Heart right ventricle (tissue), 16 donors: ENCODE data around the gene MBP. TPM values are rescaled to one million over a fixed set of nuclear protein-coding genes. Genes with fewer than 3 reads are reported as not detected.

Experiments used
- ATAC-seq, 8 donors: fragments of 200-7000 bp; cut with Tn5 transposase; one replicate each; pipeline ENCODE4 v1.9.1; 2020; ENCODE audit warnings: mild to moderate bottlenecking in 8 of 8, moderate library complexity in 8 of 8, moderate number of reproducible peaks in 1 of 8
- DNase-seq, 2 donors: peaks; one replicate each; pipeline ENCODE4 v3.0.0-alpha.2; 2020
- H3K27ac ChIP-seq, 10 donors: fragments of 200-600 bp; sonication (generic) in 2 of 10; one replicate each; pipeline versions ENCODE4 v1.5.0 to v1.8.0; 2020 to 2022; ENCODE audit warnings: mild to moderate bottlenecking in 3 of 10
- H3K27me3 ChIP-seq, 7 donors: fragments of 200-600 bp; one replicate each; pipeline ENCODE4 v1.8.0; 2021 to 2022; ENCODE audit warnings: mild to moderate bottlenecking in 2 of 7
- H3K36me3 ChIP-seq, 9 donors: fragments of 200-600 bp; sonication (generic) in 1 of 9; one replicate each; pipeline versions ENCODE4 v1.5.0 to v1.8.0; 2020 to 2022; ENCODE audit warnings: mild to moderate bottlenecking in 2 of 9
- H3K4me1 ChIP-seq, 9 donors: fragments of 200-600 bp; sonication (generic) in 1 of 9; one replicate each; pipeline versions ENCODE4 v1.5.0 to v1.8.0; 2020 to 2022; ENCODE audit warnings: mild to moderate bottlenecking in 4 of 9
- H3K4me3 ChIP-seq, 10 donors: fragments of 200-600 bp; sonication (generic) in 2 of 10; one replicate each; pipeline versions ENCODE4 v1.5.0 to v1.8.0; 2020 to 2022; ENCODE audit warnings: mild to moderate bottlenecking in 7 of 10, moderate library complexity in 2 of 10
- H3K9me3 ChIP-seq, 11 donors: fragments of 200-600 bp in 10 of 11; sonication (generic) in 2 of 11; one replicate each; pipeline versions ENCODE4 v1.5.0 to v1.8.0; 2013 to 2022; ENCODE audit warnings: mild to moderate bottlenecking in 2 of 11, control low read depth in 1 of 11, moderate library complexity in 1 of 11
- CTCF ChIP-seq, 9 donors: fragments of 200-600 bp; sonication (generic) in 2 of 9; IDR thresholded peaks; one replicate each; pipeline versions ENCODE4 v1.5.0 to v1.8.0; 2021 to 2022; ENCODE audit warnings: antibody characterized with exemption in 9 of 9, mild to moderate bottlenecking in 5 of 9, moderate library complexity in 1 of 9
- WGBS, 2 donors: extraction: QIAGEN DNeasy Blood & Tissue Kit; methylation state at CpG; one replicate each; pipeline ENCODE4 v1.1.7; 2013; ENCODE audit warnings: inconsistent platforms in 1 of 2; 5-methylcytosine and 5-hydroxymethylcytosine counted together
- intact Hi-C, 10 donors: fragments of 100-400 bp; cut with DNase I; formaldehyde crosslinking; loops; one replicate each; pipeline versions ENCODE4 v1.11.1 to v1.14.2; 2022
- polyA plus RNA-seq, 2 donors: library from polyadenylated mRNA; stranded (reverse); fragments of 200-250 nt; gene quantifications; one replicate each; pipeline ENCODE4 v1.2.3, GENCODE V29; 2013
- total RNA-seq, 10 donors: library from RNA; stranded (reverse); fragmentation: NEBNext Ultra II Directional in 3 of 10; extraction: Animal tissue kit (Norgen Biotek cat#: 25700) in 3 of 10; gene quantifications; one replicate each; pipeline versions ENCODE4 v1.2.1 to v1.2.4, GENCODE V29; 2021 to 2023
- donor health status: Arrhythmogenic right ventricular cardiomyopathy.
- donor health status: ischemic (EF 13 %, LVEDD 7.1; RV severe dilation, severe dysfunction).
- donor health status: healthy with polysubstance abuse.
- donor health status: DM: no; HTN: yes; CAD: no.
- donor health status: DM: no; HTN: no; CAD: no.
- donor health status: ischemic (EF 25% LVEDD 6.9; RV normal size, moderate dysfunction).
- donor health status: ischemic (EF 25% LVEDD 5.7; RV mildly dilated, moderate dysfunction).
- donor health status: healthy.
- donor health status: DM: yes; HTN: yes; CAD: no.
- donor health status: Ischemic cardiomyopathy.
- donor health status: ischemic (EF 35%, LVEDD 5.7; RV mildly dilated, moderate dysfunction).
- donor health status: nonischemic (EF 11% LVEDD 7.7; RV severe dilation, severe dysfunction).
- donor health status: DM: yes; HTN: yes; CAD: no.
- donor health status: PGD.
- donor health status: ischemic (EF 29% LVEDD 5.4; RV normal size, mild dysfunction).
- donor health status: nonischemic (EF 23%, LVEDD 6.1; RV moderate dilation, normal function).

The MBP gene
- total and polyA plus RNA-seq, 12 donors: 3.0 to 70.8 (median 43.9) TPM

DNA sequence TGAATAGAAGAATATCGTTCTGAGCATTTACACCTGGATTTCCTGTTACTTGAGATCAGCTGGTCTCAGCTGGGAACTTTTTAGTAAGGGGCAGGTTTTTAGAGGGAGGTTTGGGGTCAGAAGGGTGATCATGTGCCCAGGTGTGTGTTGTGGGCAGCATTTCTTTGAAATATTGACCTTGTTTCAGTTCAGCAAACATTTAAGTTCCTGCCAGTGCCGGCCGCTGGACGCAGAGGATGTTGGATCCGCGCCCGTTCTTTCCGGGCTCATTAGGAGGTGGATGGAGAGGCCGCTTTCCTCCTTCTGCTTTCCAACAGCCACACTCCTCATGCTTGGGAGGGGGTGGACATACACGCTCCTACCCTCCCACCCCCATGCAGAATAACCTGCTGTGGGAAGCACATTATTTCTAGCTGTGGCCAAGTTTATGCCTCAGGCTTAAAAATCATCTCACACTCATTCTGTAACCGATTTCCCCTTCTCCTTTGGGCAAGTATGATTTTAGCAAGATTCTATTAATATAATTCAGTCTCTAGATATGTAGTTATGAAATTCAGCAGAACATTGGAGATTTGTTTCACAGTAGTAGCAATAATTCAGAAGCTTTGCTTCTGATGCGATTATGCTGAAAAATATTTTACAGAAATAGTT, 178.9 kb downstream of the MBP start:
- no peak for TF ChIP-seq CTCF (IDR thresholded peaks at IDR 0.05)
- H3K9me3 ChIP-seq: no peaks in the 10 kb centered on the region
- intact Hi-C loops: no loop called here
- H3K4me1 ChIP-seq: peaks cover 0 to 26% (median 13%) of the 10 kb centered on the region in 9 donors
- peak overlapping the region in 1 of 10 donors; percentile 57 for H3K27ac ChIP-seq
- ATAC-seq: peak; percentile 41 to 83 (median 74)
- H3K4me3 ChIP-seq: peak overlapping the region in 1 of 10 donors; percentile 17
- WGBS, 2 donors: 19 to 32% methylated on average over 12 of the region's 12 CpGs
- H3K27me3 ChIP-seq: no peaks in the 10 kb centered on the region
- peaks cover 0 to 84% (median 22%) of the 10 kb centered on the region in 9 donors for H3K36me3 ChIP-seq
- peak; percentile 63 to 75 for DNase-seq

GRCh38 chr18:76953156-76953555, 179.4 kb downstream of the MBP start:
- 44 to 47% methylated on average over 6 of the region's 6 CpGs for WGBS, 2 donors
- Histone ChIP-seq H3K27me3 (no peaks in the 10 kb centered on the region), H3K4me1 (peaks cover 0 to 20% (median 10%) of the 10 kb centered on the region in 9 donors), H3K27ac (peak overlapping the region in 1 of 10 donors; percentile 57), H3K9me3 (no peaks in the 10 kb centered on the region), H3K36me3 (peaks cover 0 to 84% (median 22%) of the 10 kb centered on the region in 9 donors), H3K4me3 (peak overlapping the region in 1 of 10 donors; percentile 17)
- no peak for TF ChIP-seq CTCF (IDR thresholded peaks at IDR 0.05)
- ATAC-seq (peak in 3 of 8 donors; percentile 12 to 43 (median 33)), DNase-seq (no peak)
- intact Hi-C loops: no loop called here

- H3K27ac ChIP-seq: no peak overlapping the region
- H3K27me3 ChIP-seq: no peaks in the 10 kb centered on the region
- H3K4me1 ChIP-seq: peaks cover 0 to 18% (median 10%) of the 10 kb centered on the region in 9 donors
- H3K36me3 ChIP-seq: peaks cover 0 to 84% (median 20%) of the 10 kb centered on the region in 9 donors
- 89 to 92% methylated on average over 4 of the region's 4 CpGs for WGBS, 2 donors
- no peak overlapping the region for H3K4me3 ChIP-seq
- no peak for TF ChIP-seq CTCF (IDR thresholded peaks at IDR 0.05)
- no peak for DNase-seq
- no peaks in the 10 kb centered on the region for H3K9me3 ChIP-seq
- no peak for ATAC-seq
- intact Hi-C loops: no loop called here
Measured at GRCh38 chr18:76952747-76953146, 179.8 kb downstream of the MBP start.

- ATAC-seq (no peak), DNase-seq (no peak)
- intact Hi-C loops: no loop called here
- Histone ChIP-seq H3K4me1 (peaks cover 0 to 18% (median 10%) of the 10 kb centered on the region in 9 donors), H3K27me3 (no peaks in the 10 kb centered on the region), H3K36me3 (peaks cover 0 to 85% (median 11%) of the 10 kb centered on the region in 9 donors), H3K27ac (no peak overlapping the region), H3K4me3 (no peak overlapping the region), H3K9me3 (no peaks in the 10 kb centered on the region)
- TF ChIP-seq CTCF (IDR thresholded peaks at IDR 0.05): no peak
- WGBS, 2 donors: 96 to 97% methylated on average over 12 of the region's 12 CpGs
Measured at GRCh38 chr18:76951456-76952247, 180.9 kb downstream of the MBP start.
